ENCODE measurements around the gene SETD1A.

The SETD1A gene

DNA sequence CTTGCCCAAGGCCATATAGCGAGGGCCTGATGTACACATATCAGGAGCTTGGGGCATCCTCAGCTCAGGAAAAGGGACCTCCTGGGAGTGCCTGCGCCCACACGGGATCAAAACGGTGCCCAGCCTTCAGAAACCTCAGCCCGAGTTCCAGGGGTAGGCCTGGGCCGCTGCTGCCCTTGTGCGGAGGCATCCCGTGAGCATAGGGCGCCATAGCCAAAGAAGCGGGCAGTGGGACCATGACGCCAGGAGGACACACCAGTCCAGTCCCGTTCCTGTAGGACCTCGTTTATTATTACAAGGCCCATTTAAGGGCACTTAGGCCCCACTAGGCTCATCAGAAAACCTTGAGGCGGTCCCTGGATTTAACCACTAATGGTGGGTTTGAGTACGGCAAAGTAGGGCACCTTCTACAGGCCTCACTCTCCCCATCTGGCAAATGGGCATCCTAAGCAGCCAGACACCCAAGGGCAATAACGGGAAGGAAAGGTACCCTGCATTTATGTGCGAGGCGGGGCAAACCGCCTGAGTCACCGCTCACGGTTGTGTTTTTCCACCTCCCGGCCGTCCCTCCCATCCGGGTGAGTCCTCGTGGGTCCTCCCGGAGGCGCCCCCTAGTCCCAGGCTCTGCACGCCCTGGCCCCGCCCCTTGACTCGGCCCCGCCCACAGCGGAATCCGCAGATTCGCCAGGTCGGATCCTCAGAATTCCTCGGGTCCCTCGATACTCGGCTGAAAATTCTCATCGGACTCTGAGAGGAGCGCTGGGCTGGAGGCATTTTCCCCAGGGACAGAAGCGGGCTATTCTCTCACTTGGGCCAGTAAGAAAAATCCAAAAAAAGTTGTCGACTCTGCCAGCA, 726 bp upstream of the SETD1A start:
- peak; percentile 79 for DNase-seq

DNA sequence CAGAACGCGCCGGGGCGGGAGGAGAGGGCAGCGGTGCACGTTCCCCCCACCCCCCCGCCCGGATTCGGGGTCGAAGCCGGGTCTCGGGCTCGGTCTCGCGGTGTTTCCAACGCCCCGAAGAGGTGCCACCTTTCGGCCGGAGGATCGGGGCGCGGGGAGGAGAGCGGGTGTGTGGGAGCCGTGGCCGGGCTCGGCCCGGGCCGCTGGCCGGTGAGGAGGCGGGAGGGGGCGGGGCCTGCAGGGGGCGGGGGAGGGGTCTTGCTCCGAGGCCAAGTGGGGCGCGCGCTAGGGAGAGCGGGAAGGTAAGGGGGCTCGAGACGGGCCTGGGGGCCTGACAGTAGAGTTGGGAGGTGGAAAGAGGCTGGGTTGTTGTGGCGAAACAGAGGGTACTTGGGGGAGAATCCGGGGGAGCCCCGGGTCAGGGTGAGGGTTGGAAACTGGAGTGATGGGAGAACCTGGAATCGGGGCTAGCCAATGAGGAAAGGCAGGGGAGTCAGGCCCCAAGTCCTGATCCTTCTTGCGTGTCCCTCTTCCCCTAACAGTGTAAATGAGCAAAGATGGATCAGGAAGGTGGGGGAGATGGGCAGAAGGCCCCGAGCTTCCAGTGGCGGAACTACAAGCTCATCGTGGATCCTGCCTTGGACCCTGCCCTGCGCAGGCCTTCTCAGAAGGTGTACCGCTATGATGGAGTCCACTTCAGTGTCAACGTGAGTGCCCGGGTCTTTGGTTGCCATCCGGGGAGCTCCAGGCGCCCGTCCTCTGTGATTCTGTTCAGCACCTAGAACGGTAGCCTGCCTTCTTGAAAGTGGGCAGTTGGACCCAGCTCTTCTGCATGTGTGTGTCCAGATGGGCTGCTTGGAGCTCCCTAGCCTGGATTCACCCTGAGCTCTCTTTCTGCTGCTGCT, 873 bp downstream of the SETD1A start:
- no peak for DNase-seq

DNA sequence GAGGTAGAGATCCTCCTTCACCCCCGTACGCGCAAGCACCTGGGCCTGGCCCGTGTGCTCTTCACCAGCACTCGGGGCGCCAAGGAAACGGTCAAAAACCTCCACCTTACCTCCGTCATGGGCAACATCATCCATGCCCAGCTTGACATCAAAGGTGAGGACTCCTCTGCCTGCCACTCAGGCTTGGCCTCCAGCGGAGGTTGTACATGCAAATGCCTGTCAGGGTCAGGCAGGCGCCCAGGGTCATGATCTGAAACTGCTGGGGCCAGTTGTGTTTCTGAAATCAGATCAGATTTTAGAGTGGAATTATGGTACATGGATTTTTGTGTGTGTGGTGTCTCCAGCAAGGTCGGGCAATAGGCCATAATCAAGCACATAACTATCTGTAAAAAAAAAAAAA, 3.8 kb downstream of the SETD1A start:
- no peak for DNase-seq

DNA sequence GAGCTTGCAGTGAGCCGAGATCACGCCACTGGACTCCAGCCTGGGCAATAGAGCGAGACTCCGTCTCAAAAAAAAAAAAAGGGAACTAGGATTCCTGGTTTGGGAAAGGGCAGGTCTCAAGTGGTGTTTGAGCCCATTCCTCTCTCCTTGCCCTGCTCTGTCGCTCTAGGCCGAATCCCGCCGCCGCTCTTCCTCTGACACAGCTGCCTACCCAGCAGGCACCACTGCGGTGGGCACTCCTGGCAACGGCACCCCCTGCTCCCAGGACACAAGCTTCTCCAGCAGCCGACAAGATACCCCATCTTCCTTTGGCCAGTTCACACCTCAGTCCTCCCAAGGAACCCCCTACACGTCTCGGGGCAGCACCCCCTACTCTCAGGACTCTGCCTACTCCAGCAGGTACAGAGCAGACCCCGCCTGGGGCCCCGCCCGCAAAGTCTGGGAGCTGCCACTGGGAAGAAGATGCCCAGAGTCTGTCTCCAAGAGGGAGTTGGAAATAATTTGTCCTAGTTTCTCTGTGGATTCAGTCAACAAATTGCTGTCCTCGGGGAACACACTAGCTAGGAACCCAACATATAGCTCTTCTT, 6.5 kb downstream of the SETD1A start:
- DNase-seq, result no peak

DNA sequence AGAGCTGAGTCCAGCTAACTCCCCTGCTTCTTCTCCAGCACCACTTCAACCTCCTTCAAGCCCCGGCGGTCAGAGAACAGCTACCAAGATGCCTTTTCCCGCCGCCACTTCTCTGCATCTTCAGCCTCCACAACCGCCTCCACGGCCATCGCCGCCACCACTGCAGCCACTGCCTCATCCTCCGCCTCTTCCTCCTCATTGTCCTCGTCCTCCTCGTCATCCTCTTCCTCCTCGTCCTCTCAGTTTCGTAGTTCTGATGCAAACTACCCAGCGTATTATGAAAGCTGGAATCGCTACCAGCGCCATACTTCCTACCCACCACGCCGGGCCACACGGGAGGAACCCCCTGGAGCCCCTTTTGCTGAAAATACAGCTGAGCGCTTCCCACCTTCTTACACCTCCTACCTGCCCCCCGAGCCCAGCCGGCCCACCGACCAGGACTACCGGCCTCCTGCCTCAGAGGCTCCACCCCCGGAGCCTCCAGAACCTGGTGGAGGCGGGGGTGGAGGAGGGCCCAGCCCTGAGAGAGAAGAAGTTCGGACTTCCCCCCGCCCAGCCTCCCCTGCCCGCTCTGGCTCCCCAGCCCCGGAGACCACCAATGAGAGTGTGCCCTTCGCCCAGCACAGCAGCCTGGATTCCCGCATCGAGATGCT, 7.1 kb downstream of the SETD1A start:
- no peak for DNase-seq

DNA sequence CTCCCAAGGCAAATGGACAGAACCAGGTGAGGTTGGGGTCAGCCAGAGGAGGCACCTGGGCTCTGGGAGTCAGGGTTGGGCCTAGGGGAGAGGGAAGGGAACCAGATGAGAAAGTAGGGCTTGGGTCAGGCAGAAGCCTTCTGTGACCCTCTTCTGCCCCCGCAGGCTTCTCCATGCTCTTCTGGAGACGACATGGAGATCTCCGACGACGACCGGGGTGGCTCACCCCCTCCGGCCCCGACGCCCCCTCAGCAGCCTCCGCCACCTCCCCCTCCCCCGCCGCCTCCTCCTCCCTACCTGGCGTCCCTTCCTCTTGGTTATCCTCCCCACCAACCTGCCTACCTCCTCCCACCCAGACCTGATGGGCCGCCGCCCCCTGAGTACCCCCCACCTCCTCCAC, 7.9 kb downstream of the SETD1A start:
- no peak for DNase-seq

DNA sequence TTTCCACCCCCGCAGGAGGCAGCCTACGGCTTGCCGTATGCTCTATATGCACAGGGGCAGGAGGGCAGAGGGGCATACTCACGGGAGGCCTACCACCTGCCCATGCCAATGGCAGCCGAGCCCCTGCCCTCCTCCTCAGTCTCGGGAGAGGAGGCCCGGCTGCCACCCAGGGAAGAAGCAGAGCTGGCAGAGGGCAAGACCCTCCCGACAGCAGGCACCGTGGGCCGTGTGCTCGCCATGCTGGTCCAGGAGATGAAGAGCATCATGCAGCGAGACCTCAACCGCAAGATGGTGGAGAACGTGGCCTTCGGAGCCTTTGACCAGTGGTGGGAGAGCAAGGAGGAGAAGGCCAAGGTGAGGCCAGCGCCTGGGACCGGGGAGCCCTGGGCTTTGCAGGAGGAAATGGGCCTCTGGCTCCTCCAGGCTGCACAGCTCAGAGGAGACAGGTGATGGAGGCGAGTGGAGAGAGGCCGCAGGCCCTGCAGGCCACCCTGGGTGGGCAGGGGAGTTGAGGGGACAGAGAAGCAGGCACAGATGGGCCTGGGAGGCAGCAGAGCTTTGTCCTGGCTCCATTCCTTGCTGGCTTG, 8.6 kb downstream of the SETD1A start:
- DNase-seq, result no peak

DNA sequence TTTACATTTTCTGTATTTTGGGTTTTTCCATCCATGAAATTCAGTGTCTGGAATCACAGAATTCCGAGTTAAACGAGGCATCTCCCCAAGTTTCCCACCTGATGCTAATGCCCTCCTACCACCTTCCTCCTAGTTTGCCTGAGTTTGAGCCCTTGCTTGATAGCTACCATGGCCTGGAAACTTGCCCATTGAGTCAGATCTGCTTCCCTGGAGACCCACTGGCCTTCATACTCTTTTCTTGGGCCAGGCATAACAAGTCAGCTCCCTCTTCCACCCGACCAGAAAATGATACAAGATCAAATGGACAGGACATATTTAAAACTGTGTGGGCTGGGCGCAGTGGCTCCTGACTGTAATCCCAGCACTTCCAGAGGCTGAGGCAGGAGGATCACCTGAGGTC, 10.2 kb downstream of the SETD1A start:
- DNase-seq, result no peak

DNA sequence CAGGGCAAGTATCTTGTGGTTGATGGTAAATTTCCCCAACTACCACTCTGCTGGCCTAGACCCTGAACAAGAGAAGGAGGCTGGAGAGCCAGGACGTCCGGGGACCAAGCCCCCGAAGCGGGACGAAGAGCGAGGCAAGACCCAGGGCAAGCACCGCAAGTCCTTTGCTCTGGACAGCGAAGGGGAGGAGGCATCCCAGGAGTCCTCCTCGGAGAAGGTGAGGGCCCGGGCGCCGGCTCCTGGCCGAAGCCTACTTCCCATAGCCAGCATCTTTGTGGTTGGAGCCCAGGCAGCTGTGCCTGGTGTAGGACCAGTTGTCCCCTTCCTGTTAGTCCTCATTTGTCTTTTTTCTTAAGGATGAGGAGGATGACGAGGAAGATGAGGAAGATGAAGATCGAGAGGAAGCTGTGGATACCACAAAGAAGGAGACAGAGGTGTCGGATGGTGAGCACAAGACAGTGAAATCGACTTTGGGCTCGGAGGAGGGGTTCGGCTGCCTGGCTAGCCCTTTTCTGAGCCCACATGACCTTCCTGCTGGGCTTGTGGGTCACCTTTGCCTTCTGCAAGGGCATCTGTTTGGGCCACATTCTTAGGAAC, 11.8 kb downstream of the SETD1A start:
- no peak for DNase-seq

DNA sequence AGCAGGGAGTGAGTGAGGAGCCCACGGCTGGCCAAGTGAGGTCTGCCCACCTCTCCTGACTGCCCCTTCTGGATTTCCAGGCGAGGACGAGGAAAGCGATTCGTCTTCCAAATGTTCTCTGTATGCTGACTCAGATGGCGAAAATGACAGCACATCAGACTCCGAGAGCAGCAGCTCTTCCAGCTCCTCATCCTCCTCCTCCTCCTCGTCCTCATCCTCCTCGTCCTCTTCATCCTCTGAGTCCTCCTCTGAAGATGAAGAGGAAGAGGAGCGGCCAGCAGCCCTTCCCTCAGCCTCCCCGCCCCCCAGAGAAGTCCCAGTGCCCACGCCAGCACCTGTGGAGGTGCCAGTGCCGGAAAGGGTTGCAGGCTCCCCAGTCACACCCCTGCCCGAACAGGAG, 13.7 kb downstream of the SETD1A start:
- DNase-seq, result no peak

DNA sequence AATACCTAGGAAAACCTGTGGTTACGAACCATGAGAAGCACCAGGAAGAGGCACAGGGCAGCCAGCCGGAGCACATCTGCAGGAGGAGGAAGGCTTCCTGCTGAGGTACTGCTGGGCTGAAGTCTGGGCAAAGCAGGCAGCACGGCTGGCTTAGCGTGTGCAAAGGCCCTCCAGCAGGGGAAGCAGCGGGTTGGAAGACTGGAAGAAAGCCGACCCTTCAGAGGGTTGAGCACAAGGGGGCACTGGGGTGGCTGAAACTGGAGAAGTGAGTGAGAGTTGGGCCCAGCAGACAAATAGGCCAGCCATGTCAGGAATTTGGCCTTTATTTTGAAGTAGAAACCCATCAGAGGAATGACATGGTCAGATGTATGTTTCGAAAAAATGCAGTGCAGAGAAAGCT, 15.3 kb downstream of the SETD1A start:
- no peak for DNase-seq

DNA sequence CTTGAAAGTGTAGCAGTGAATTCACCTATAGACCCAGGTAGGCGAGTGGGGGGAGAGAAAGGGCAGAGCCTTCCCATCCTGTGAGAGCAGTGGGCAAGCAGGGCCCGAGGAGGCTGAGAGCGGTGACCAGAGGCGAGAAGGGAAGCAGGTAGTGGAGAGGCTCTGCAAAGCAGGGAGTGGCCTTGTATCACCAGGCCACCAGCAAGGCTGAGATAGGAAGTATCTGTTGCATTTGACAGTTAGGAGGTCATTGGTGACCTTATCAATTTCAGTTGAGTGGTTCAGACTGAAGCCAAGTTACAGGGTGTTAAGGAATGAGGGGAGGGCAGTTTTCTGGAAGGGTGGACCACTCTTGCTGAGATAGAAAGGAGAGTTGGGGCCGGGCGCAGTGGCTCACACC, 16.8 kb downstream of the SETD1A start:
- DNase-seq, result no peak

DNA sequence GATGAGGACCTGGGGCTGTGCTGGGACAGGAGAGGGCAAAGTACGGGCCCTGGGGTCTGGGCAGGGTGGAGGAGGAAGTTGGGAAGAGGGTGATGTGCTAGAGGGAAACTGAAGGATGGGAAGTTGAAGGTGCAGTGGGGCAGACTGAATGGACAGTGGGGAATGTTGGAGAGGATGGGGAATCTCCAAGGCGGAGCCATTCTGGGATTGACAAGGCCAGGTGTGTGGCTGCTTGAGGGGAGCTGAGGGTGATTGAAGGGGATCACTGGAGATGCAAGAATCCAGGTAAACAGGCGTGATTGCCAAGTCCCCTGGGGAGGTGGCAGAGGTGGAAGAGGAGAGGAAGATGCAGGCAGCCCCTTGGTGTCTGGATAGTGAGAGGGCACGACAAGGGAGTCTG, 18.9 kb downstream of the SETD1A start:
- no peak for DNase-seq

DNA sequence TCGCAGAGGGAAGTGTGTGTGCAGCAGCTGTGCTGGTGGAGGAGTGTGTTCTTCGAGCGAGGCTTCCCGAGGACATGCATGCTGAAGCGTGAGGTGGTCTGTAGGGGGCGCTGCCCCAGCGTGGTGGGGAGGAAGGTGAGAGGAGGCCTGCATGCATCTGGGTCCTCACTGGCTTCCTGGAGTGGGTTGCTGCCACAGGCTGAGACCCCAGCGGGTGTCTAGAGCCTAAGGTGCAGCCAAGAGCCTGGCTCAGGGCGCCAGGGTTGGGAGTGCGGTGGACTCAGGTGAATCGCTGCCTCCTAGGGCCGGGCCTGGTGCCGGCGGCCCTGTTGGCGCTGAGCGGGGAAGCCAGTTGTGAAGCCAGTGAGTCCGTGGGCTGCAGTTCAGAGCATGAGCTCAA, 19.9 kb downstream of the SETD1A start:
- DNase-seq, result no peak

DNA sequence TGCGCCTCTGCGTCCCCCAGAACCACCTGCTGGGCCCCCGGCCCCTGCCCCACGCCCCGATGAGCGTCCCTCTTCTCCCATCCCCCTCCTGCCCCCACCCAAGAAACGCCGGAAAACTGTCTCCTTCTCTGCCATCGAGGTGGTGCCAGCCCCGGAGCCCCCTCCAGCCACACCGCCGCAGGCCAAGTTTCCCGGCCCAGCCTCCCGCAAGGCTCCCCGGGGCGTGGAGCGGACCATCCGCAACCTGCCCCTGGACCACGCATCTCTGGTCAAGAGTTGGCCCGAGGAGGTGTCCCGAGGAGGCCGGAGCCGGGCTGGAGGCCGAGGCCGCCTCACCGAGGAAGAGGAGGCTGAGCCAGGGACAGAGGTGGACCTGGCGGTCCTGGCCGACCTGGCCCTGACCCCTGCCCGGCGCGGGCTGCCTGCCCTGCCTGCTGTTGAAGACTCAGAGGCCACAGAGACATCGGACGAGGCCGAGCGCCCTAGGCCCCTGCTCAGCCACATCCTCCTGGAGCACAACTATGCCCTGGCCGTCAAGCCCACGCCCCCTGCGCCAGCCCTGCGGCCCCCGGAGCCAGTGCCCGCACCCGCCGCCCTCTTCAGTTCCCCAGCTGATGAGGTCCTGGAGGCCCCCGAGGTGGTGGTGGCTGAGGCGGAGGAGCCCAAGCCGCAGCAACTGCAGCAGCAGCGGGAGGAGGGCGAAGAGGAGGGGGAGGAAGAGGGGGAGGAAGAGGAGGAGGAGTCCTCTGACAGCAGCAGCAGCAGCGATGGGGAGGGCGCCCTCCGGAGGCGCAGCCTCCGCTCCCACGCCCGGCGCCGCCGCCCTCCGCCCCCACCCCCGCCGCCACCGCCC, 21.8 kb downstream of the SETD1A start:
- DNase-seq, result no peak

DNA sequence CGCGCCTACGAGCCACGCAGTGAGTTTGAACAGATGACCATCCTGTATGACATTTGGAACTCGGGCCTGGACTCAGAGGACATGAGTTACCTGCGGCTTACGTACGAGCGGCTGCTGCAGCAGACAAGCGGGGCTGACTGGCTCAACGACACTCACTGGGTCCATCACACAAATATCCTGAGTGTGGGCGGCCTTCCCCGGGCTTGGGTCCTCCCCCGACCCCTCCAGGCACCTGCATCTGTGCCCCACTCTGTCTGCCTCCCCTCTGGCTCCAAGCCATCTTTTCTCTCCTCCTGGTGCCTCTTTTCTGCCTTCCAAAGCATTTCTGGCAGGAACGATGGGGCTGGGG, 22.4 kb downstream of the SETD1A start:
- DNase-seq, result no peak

DNA sequence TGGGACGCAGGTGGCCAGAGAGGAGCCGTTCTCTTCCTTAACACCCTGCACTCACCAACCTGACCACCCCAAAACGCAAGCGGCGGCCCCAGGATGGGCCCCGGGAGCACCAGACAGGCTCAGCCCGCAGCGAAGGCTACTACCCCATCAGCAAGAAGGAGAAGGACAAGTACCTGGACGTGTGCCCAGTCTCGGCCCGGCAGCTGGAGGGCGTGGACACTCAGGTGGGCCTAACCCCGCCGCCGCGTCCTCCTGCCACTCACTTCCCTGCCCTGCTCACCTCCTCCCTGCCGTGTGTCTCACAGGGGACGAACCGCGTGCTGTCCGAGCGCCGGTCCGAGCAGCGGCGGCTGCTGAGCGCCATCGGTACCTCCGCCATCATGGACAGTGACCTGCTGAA, 22.9 kb downstream of the SETD1A start:
- no peak for DNase-seq

DNA sequence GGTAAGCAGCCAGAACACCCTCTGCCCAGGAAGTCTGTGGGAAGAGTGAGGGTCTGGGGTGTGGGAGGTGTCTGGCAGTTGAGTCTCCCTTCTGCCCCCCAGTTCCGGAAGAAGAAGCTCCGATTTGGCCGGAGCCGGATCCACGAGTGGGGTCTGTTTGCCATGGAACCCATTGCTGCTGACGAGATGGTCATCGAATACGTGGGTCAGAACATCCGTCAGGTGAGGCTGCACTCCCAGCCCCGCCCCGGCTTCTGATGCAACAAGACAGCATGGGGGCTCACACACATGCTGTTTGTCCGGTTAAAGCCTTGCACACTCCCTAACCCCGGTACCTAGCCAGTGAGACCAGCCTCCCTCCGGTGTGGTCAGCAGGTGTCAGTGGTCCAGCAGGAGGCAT, 23.4 kb downstream of the SETD1A start:
- no peak for DNase-seq

DNA sequence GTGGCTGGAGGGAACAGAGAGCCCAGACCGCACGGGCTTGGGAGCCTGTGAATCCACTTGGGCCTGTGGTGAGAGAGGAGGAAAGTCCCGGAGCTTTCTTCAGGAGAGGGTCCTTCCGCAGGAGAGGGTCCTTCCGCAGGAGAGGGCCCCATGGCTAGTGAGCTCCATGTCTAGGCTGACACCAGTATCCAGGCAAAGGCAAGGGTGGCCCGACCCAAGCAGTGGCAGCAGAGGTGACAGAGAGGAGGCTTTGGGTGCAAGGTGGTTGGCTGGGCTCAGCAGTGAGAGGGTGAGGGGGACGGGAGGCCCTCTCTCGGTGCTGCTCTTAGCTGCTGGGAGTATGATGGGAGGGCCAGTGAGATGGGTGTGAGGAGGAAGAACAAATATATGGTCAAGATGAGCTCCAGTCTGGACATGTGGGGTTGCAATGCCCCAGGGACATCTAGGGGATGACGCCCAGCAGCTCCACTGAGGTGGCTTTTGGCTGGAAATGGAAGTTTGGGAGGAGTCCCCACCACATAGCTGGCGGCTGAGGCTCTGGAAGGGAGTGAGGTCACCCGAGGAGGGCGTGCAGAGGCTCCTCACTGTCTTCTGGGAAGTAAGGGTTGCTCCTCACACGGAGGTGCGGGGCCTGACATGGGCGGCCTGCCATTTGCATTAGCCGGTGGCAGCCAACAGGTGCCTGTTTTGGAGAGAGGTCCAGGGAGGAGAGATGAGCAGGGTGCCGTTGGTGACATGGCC, 25.2 kb downstream of the SETD1A start:
- DNase-seq, result no peak

DNA sequence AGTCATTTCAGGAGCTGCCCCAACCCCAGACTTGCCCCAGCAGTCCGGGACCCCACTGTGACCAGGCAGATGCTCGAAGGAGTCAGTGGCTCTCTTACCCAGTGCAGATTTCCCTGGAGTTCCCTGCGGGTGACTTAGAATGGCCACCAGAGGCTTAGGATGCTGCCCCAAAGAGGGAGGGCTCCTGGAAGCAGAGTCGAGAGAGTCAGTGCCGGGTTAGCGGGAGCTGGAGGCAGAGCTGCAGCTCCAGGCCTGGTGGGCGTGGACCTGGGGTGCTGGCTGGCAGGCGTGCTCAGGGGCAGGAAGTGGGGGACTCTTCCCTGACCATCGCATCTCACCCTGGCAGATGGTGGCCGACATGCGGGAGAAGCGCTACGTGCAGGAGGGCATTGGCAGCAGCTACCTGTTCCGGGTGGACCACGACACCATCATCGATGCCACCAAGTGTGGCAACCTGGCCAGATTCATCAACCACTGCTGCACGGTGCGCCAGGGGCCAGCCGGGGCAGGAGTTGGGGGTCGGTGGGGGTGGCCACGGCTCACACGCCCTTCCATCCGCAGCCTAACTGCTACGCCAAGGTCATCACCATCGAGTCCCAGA, 25.8 kb downstream of the SETD1A start:
- DNase-seq, result no peak

Data from GDM1 (cell line).